ENCODE measurements around the gene CTSE. TPM values are rescaled to one million over a fixed set of nuclear protein-coding genes. Genes with fewer than 3 reads are reported as not detected.

Gene CTSE
- total RNA-seq, 2 donors from 2014 or later: 10.1 to 10.8 TPM

DNA sequence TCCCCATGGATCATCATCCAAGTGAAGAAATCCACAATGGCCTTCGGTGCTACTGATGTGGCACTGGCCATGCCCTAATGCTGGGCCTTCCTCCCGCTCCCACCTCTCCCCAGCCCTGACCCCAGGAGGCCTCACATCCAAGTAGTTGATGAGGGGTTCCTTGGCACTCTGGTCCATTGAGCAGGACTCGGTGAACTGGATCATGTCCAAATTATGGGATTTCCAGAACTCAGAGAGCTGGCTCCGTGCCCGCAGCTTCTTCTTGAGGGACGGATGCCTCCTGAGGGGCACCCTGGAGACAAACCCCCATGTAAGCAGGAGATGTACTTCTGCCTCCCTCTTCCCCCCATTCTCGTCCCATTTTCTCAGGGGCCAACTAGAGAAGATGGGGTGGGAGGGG is 929 bp downstream of the CTSE start:
- no peak for DNase-seq
- H3K4me1 ChIP-seq: peaks cover 3% of the 10 kb centered on the region
- H3K4me3 ChIP-seq: no peak overlapping the region
- H3K27me3 ChIP-seq: no peaks in the 10 kb centered on the region
- no peak overlapping the region for H3K9ac ChIP-seq (ENCODE audit: low read depth in 2 of 2, low read length in 2 of 2)
- no peak overlapping the region for H3K27ac ChIP-seq
- TF ChIP-seq, protein P1, sequence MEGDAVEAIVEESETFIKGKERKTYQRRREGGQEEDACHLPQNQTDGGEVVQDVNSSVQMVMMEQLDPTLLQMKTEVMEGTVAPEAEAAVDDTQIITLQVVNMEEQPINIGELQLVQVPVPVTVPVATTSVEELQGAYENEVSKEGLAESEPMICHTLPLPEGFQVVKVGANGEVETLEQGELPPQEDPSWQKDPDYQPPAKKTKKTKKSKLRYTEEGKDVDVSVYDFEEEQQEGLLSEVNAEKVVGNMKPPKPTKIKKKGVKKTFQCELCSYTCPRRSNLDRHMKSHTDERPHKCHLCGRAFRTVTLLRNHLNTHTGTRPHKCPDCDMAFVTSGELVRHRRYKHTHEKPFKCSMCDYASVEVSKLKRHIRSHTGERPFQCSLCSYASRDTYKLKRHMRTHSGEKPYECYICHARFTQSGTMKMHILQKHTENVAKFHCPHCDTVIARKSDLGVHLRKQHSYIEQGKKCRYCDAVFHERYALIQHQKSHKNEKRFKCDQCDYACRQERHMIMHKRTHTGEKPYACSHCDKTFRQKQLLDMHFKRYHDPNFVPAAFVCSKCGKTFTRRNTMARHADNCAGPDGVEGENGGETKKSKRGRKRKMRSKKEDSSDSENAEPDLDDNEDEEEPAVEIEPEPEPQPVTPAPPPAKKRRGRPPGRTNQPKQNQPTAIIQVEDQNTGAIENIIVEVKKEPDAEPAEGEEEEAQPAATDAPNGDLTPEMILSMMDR (IDR thresholded peaks at IDR 0.05): no peak
- no peaks in the 10 kb centered on the region for H3K9me3 ChIP-seq
- intact Hi-C loops (cut with DNase I): no loop called here
- no peaks in the 10 kb centered on the region for H3K36me3 ChIP-seq

DNA sequence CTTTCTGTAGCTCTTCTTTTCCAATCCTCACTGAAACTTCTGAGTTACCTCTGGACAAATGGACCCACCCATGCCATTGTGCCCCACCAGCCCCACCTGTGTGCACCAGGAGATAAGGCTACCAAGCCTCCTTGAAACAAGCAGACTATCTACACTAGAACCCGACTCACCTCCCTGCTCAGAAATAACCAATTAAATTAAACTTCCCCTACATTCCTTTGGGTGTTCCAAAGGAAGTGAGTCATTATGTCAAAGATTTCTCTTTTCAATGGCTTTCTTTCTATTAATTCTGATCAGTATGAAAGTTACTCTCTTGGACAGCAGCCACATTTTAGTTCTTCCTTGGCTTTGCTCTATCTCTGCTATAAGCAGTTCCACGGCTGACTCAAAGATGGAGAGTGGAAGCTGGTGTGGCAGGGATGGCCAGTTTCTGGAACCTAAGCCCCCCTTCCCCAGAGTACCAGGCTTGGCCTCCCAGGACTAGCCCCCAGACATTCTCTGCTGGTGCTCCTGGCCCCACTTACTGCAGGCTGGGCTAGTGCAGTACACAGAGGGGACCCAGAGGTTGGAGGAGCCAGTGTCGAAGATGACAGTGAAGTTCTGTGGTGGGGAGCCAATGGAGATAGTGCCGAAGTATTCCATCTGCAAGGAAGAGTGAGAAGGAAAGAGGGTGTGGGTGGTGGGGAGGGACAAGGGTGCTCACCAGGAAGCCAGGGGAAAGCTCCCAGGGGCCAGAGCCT is 1.9 kb downstream of the CTSE start:
- H3K4me1 ChIP-seq: peaks cover 3% of the 10 kb centered on the region
- no peak overlapping the region for H3K27ac ChIP-seq
- no peak overlapping the region for H3K4me3 ChIP-seq
- no peak for DNase-seq
- no peaks in the 10 kb centered on the region for H3K9me3 ChIP-seq
- no peaks in the 10 kb centered on the region for H3K36me3 ChIP-seq
- H3K27me3 ChIP-seq: no peaks in the 10 kb centered on the region
- intact Hi-C loops (cut with DNase I): no loop called here
- H3K9ac ChIP-seq (ENCODE audit: low read depth in 2 of 2, low read length in 2 of 2): no peak overlapping the region
- TF ChIP-seq, protein P1 (IDR thresholded peaks at IDR 0.05): no peak

DNA sequence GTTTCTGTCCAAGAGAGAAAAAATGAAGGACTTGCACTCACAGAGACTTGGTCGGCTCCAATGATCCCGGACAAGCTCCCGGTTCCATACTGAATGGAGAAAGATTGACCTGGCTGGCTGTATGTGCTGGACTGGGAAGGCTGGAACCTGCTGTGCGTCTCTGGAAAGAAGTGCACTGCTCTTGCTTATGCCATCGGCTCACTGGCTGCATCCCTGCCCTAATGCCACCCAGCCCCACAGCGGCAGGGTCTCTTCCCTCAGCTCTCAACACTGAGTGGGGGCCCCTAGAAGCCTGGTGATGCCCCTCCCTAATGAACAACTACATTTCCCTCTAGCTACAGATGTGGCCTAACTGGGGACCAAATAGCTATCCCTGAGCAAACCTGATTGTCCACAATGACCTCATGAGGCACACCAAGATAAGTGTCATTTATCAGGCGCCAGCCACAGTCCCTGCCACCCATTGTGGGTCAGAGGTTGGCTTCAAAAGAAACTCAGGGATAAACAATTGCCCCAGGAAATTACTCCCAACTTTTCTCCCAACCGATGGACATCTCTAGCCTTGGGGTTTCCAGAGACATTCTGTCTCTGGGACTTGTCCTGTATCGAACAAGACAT is 2.6 kb downstream of the CTSE start:
- DNase-seq: no peak
- intact Hi-C loops (cut with DNase I): no loop called here
- Histone ChIP-seq H3K4me1 (peaks cover 3% of the 10 kb centered on the region), H3K9ac (ENCODE audit: low read depth in 2 of 2, low read length in 2 of 2) (no peak overlapping the region), H3K36me3 (no peaks in the 10 kb centered on the region), H3K9me3 (no peaks in the 10 kb centered on the region), H3K27ac (no peak overlapping the region), H3K4me3 (no peak overlapping the region), H3K27me3 (no peaks in the 10 kb centered on the region)
- TF ChIP-seq, protein P1 (IDR thresholded peaks at IDR 0.05): no peak

DNA sequence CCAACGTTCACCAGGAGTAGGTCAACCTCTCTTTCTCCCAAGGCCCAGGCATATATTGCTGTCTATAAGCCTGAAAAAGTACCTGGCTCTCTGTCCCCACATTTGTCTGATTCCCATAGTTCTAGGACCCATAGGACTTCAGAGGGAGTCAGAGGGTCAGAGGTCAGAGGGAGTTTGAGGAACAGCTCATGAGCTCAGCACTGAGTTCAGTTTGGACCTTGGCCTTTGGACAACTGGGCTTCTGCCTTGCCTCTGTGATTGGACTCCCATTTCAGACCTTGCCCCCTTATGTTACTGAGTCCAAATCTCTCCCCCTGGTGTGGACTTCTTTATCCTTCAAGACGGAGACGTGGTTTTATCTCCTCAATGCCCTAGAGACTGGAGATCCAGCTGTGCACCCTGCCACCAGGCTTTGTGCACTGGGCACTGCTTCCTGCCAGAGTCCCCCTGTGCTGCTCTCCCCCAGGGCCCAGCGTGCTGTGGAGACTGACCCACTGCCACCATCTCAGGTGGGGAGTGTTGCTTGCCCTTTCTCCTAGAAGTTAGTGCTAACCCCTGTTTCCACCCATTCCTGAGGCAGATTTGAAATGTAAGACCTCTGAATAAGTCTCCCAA is 3.2 kb downstream of the CTSE start:
- H3K36me3 ChIP-seq: no peaks in the 10 kb centered on the region
- H3K27ac ChIP-seq: no peak overlapping the region
- no peaks in the 10 kb centered on the region for H3K9me3 ChIP-seq
- no peaks in the 10 kb centered on the region for H3K27me3 ChIP-seq
- TF ChIP-seq, protein P1 (IDR thresholded peaks at IDR 0.05): no peak
- no peak overlapping the region for H3K4me3 ChIP-seq
- intact Hi-C loops (cut with DNase I): no loop called here
- H3K4me1 ChIP-seq: peaks cover 3% of the 10 kb centered on the region
- no peak overlapping the region for H3K9ac ChIP-seq (ENCODE audit: low read depth in 2 of 2, low read length in 2 of 2)
- DNase-seq: no peak

DNA sequence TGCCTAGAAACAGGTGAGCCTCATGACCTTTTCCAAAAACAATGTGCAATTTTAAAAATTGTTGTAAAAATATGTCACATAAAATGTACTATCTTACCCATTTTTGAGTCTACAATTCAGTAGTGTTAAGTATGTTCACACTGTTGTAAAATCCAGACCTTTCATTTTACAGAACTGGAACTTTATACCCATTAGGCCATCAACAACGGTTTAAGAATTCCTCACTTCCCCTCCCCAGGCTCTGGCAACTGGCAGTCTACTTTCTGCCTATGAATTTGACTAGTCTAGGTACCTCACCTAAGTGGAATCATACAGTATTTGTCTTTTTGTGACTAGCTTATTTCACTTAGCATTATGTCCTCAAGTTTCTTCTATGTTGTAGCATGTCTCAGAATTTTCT is 8.6 kb downstream of the CTSE start:
- TF ChIP-seq, protein P1 (IDR thresholded peaks at IDR 0.05): no peak
- intact Hi-C loops (cut with DNase I): no loop called here

More for the DNA sequence above, 8.6 kb downstream of the CTSE start:
- Histone ChIP-seq H3K4me1 (no peaks in the 10 kb centered on the region), H3K36me3 (no peaks in the 10 kb centered on the region), H3K9me3 (no peaks in the 10 kb centered on the region), H3K27ac (no peak overlapping the region), H3K9ac (ENCODE audit: low read depth in 2 of 2, low read length in 2 of 2) (no peak overlapping the region), H3K4me3 (no peak overlapping the region), H3K27me3 (no peaks in the 10 kb centered on the region)
- no peak for DNase-seq

Measured in colonic mucosa (tissue), 4 donors.